ENCODE measurements around the gene RPS15.

DNA sequence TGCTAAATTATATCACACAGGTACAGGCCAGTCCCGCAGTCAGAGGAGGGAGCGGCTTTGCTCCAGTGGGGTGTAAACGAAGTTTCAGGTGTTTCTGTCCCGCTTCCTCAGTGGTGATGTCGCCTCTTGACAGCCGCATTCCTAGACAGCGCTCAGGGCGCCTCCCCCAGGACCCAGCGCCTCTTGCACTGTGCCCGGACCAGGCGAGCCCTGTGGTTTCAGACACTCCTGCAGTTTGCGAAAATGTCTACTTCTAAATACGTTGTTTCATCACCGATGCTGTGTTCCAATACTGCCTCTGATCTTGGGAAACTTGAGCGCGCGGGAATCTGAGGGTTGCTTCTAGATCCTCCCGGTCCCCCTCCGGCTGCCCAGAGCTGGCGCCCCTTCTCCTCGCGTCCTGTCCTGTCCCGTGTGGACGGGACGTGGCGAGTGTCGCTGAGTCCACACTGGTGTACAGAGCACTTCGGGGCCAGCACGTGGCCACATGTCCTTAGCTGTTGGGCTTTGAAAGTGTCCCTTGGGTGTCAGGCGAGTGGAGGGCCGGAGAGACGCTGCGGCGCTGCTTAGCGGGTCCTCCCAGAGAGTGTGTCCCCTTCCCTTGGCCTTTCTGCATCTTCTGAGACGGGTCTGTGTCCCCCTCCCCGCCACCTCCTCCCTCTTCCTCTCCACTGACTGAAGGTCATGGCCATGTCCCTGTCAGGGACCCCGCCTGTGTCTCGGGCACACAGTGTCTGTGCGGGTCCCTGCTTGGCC, 14.6 kb upstream of the RPS15 start:
- TF ChIP-seq, protein P1, sequence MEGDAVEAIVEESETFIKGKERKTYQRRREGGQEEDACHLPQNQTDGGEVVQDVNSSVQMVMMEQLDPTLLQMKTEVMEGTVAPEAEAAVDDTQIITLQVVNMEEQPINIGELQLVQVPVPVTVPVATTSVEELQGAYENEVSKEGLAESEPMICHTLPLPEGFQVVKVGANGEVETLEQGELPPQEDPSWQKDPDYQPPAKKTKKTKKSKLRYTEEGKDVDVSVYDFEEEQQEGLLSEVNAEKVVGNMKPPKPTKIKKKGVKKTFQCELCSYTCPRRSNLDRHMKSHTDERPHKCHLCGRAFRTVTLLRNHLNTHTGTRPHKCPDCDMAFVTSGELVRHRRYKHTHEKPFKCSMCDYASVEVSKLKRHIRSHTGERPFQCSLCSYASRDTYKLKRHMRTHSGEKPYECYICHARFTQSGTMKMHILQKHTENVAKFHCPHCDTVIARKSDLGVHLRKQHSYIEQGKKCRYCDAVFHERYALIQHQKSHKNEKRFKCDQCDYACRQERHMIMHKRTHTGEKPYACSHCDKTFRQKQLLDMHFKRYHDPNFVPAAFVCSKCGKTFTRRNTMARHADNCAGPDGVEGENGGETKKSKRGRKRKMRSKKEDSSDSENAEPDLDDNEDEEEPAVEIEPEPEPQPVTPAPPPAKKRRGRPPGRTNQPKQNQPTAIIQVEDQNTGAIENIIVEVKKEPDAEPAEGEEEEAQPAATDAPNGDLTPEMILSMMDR (IDR thresholded peaks at IDR 0.05; ENCODE audit: low read length) = no peak
- TF ChIP-seq EZH2 (optimal IDR thresholded peaks at IDR 0.05; ENCODE audit: low read depth, low read length) = no peak

Data from MM.1S (cell line).